Activated gamma-delta T cell treated with anti-CD3 and anti-CD28 coated beads, Interleukin-2, amount 50 U/mL, for 16 hours (primary cell): ENCODE results near the gene BNIP1.

Experiments
- DNase-seq: peaks from one replicate; pipeline ENCODE4 v3.0.0-alpha.2; 2020; ENCODE audit warnings: low read depth

The BNIP1 gene

DNA sequence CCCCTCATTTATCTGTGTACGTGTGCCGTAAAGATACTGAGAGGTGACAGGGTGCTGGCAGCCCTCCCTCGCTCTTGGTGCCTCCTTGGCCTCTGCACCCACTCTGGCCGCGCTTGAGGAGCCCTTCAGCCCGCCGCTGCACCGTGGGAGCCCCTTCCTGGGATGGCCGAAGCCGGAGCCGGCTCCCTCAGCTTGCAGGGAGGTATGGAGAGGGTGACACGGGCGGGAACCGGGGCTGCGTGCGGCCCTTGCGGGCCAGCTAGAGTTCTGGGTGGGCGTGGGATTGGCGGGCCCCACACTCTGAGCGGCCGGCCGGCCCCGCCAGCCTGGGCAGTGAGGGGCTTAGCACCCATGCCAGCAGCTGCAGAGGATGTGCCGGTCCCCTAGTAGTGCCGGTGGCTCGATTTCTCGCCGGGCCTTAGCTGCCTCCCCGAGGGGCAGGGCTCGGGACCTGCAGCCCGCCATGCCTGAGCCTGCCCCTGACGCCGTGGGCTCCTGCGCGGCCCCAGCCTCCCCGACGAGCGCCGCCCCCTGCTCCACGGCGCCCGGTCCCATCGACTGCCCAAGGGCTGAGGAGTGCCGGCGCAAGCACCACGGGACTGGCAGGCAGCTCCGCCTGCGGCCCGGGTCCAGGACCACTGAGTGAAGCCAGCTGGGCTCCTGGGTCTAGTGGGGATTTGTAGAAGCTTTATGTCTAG lies 69.1 kb downstream of the BNIP1 start:
- no peak for DNase-seq
